DOHH2 (cell line): ENCODE results near the gene MACROD2.

Experiments used
- CTCF ChIP-seq: fragments of 200-600 bp; sonication (generic); IDR thresholded peaks from one replicate; pipeline ENCODE4 v1.5.1; 2014; ENCODE audit warnings: antibody characterized with exemption, mild to moderate bottlenecking, low read depth, low read length; ENCODE audit not compliant: poor library complexity, severe bottlenecking
- EZH2phosphoT487 ChIP-seq: fragments of 200-600 bp; sonication (generic); IDR thresholded peaks from 2 replicates; pipeline ENCODE4 v1.6.1; 2017; ENCODE audit warnings: borderline replicate concordance, mild to moderate bottlenecking, antibody characterized with exemption, low read length, moderate library complexity, mixed read lengths

GRCh38 chr20:14450256-14450655 is 454.9 kb downstream of the MACROD2 start:
- TF ChIP-seq CTCF, result no peak
- TF ChIP-seq EZH2phosphoT487, result no peak
